ENCODE data around the gene MAML3.

DNA sequence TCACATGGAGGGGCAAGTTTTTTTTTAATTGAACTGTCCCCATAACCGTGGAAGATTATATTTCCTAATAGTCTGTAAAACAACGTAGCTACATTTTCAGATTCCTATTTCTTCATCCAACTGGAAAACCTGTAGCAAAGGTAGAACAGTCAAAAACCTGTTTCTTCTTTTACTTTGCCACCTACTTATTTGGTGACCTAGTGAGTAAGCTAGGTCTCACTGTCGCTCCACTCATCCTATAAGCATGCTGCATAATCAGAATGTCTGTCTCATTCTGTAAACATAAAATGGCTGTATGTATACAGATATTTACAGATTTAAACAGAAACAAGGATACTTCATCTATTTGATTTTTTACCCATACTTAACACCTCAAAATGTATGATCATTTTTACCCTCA lies 20.4 kb downstream of the MAML3 start:
- TF ChIP-seq EZH2 (IDR thresholded peaks at IDR 0.05; ENCODE audit: borderline replicate concordance) (no peak), CTCF (IDR thresholded peaks at IDR 0.05; ENCODE audit: poor library complexity) (no peak)

Data from hepatocyte (in vitro differentiated cells).